CD4-positive, alpha-beta memory T cell (primary cell): ENCODE measurements around the gene CACNA1G. TPM values are rescaled to one million over a fixed set of nuclear protein-coding genes. Genes with fewer than 3 reads are reported as not detected.

Experiments
- CTCF ChIA-PET: fragments of 350-600 bp; sonication (Branson Sonifier 250); formaldehyde crosslinking; loops from one replicate; lab custom pipeline; 2021; ENCODE audit warnings: inconsistent platforms; ENCODE audit not compliant: partially characterized antibody; lab: Charles Lee
- POLR2A ChIA-PET: fragments of 350-600 bp; sonication (Branson Sonifier 250); formaldehyde crosslinking; loops from one replicate; lab custom pipeline; 2021; ENCODE audit not compliant: partially characterized antibody; lab: Charles Lee
- DNase-seq, 5 donors: peaks; one replicate each; pipeline versions ENCODE4 v3.0.0 to v3.0.0-alpha.2; 2020 to 2022; ENCODE audit warnings: mixed read lengths in 1 of 5
- H3K27ac ChIP-seq: one replicate; pipeline ENCODE4 v1.7.0; 2013; ENCODE audit warnings: low read depth, low read length
- H3K27me3 ChIP-seq: 2 replicates; pipeline ENCODE4 v1.7.0; 2013; ENCODE audit warnings: mild to moderate bottlenecking, low read length, moderate library complexity; ENCODE audit not compliant: insufficient read depth
- H3K36me3 ChIP-seq: 2 replicates; pipeline ENCODE4 v1.7.0; 2013; ENCODE audit warnings: mild to moderate bottlenecking, low read length, moderate library complexity; ENCODE audit not compliant: insufficient read depth
- H3K4me1 ChIP-seq: 2 replicates; pipeline ENCODE4 v1.7.0; 2013; ENCODE audit warnings: mild to moderate bottlenecking, low read length, moderate library complexity; ENCODE audit not compliant: insufficient read depth
- H3K4me3 ChIP-seq, 2 donors: one replicate each; pipeline ENCODE4 v1.7.0; 2013; ENCODE audit warnings: low read length in 2 of 2, mild to moderate bottlenecking in 1 of 2
- H3K9me3 ChIP-seq, 2 donors: one replicate each; pipeline ENCODE4 v1.7.0; 2013; ENCODE audit warnings: low read length in 2 of 2, control low read depth in 1 of 2; ENCODE audit not compliant: control insufficient read depth in 1 of 2
- H3K27ac Mint-ChIP-seq, 7 donors: one replicate each; pipeline ENCODE4 v1.8.0; 2020 to 2021; ENCODE audit warnings: mixed read lengths in 7 of 7, mild to moderate bottlenecking in 6 of 7, inconsistent platforms in 3 of 7, moderate library complexity in 3 of 7
- H3K27me3 Mint-ChIP-seq, 2 donors: one replicate each; pipeline ENCODE4 v1.8.0; 2020 to 2021; ENCODE audit warnings: mixed read lengths in 2 of 2
- H3K36me3 Mint-ChIP-seq, 2 donors: one replicate each; pipeline ENCODE4 v1.8.0; 2020 to 2021; ENCODE audit warnings: mixed read lengths in 2 of 2, inconsistent platforms in 1 of 2, mild to moderate bottlenecking in 1 of 2
- H3K4me1 Mint-ChIP-seq, 4 donors: one replicate each; pipeline ENCODE4 v1.8.0; 2020 to 2021; ENCODE audit warnings: mixed read lengths in 4 of 4, mild to moderate bottlenecking in 1 of 4
- H3K4me3 Mint-ChIP-seq, 8 donors: one replicate each; pipeline ENCODE4 v1.8.0; 2020 to 2021; ENCODE audit warnings: mixed read lengths in 8 of 8, mild to moderate bottlenecking in 7 of 8, moderate library complexity in 6 of 8, inconsistent platforms in 3 of 8
- H3K9me3 Mint-ChIP-seq, 8 donors: one replicate each; pipeline ENCODE4 v1.8.0; 2020 to 2021; ENCODE audit warnings: mixed read lengths in 8 of 8, mild to moderate bottlenecking in 5 of 8, inconsistent platforms in 3 of 8, moderate library complexity in 1 of 8
- intact Hi-C: fragments of 100-400 bp; cut with micrococcal nuclease; formaldehyde crosslinking; loops from one replicate; pipeline ENCODE4 v1.15.1; 2023
- polyA plus RNA-seq, 2 donors: library from polyadenylated mRNA; unstranded; fragments of 300-500 nt; fragmentation: Illumina TruSeq; gene quantifications; one replicate each; pipeline ENCODE4 v1.2.3, GENCODE V29; 2021
- total RNA-seq, 2 experiments: library from RNA; stranded (reverse); gene quantifications; one replicate each; pipeline ENCODE4 v1.2.3, GENCODE V29; 2021

CACNA1G gene
- total and polyA plus RNA-seq, 4 experiments from 2014 or later: not detected

DNA sequence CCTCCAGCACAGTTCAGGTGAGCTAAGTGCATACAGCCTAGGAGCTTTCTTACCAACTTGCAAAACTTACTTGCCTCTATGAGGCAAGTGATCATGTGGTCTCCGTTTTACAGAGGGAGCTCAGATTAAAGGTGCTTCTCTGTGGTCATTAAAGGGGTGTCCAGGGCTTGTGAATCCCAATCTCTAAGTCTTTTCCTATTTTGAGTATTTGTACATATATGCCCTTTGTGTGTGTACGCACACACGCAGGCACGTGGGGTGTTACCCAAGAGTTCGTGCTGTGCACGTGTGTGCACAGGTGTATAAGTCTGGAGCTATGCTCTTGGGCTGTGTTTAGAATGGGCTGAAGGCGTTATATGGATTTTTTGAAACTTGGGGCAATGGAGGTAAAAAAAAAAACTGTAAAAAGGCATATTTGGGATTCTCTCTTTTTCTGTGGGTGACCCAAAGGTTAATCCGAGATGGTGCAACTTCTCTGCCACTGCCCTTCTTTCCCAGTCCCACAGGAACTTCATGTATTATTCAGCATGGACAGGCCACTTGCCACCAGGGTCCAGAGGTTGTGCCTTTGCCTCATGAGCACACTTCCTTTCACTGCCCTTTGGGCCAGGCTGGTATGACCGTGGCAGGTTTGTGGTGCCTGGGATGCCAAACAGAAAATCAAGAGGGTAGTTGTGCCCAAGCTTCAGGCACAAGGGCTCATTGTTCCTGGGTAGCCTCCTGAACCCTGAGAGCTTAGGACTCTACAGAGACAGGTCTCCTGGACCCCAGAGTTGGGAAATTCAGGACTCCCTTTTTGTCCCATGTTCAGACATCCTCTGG, 75.7 kb downstream of the CACNA1G start:
- Mint-ChIP-seq H3K4me3 (no peak overlapping the region), H3K27me3 (peaks cover 44 to 47% of the 10 kb centered on the region in 2 donors), H3K27ac (no peak overlapping the region), H3K9me3 (peaks cover 0 to 3% (median 0%) of the 10 kb centered on the region in 8 donors), H3K36me3 (no peaks in the 10 kb centered on the region), H3K4me1 (peaks cover 0 to 22% (median 11%) of the 10 kb centered on the region in 4 donors)
- intact Hi-C loops: no loop called here
- Histone ChIP-seq H3K27me3 (peaks cover 40% of the 10 kb centered on the region), H3K4me1 (peaks cover 4% of the 10 kb centered on the region), H3K9me3 (no peaks in the 10 kb centered on the region), H3K36me3 (no peaks in the 10 kb centered on the region), H3K4me3 (no peak overlapping the region), H3K27ac (no peak overlapping the region)
- ChIA-PET POLR2A (no interaction called here), CTCF (interaction anchor here (0.9 kb wide), 2 partner anchors 9 to 10 kb away, joined by 3 to 4 read pairs; no protein-coding TSS in a partner anchor)
- DNase-seq: no peak

DNA sequence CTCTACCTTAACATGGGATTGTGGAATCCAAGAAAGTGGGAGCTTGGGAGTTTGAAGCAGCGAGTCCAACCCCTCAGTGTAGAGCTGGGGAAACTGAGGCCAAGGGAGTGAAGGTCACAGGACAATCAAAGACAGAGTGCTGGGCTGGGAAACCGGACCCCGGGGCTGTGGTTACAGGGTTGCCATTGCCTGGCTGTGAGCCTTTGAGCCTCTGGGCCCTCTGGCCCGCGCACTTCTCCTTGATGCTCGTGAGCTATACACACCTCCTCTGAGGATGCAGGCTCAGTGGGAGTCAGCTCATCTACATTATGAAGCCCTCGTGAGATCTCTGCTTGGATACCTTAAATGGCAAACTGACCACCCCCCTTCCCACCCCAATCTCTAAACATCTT, 76.3 kb downstream of the CACNA1G start:
- no peak overlapping the region for H3K4me3 Mint-ChIP-seq
- H3K4me3 ChIP-seq: no peak overlapping the region
- peaks cover 4% of the 10 kb centered on the region for H3K4me1 ChIP-seq
- DNase-seq: no peak
- no peaks in the 10 kb centered on the region for H3K36me3 Mint-ChIP-seq
- ChIA-PET POLR2A (no interaction called here), CTCF (interaction anchor here (1.2 kb wide), 2 partner anchors 8 to 10 kb away, joined by 3 to 4 read pairs; no protein-coding TSS in a partner anchor)
- peaks cover 37% of the 10 kb centered on the region for H3K27me3 ChIP-seq
- intact Hi-C loops: no loop called here
- no peak overlapping the region for H3K27ac ChIP-seq
- H3K9me3 Mint-ChIP-seq: peaks cover 0 to 3% (median 0%) of the 10 kb centered on the region in 8 donors
- H3K9me3 ChIP-seq: no peaks in the 10 kb centered on the region
- peaks cover 0 to 22% (median 9%) of the 10 kb centered on the region in 4 donors for H3K4me1 Mint-ChIP-seq
- H3K27me3 Mint-ChIP-seq: peaks cover 41 to 43% of the 10 kb centered on the region in 2 donors
- H3K27ac Mint-ChIP-seq: no peak overlapping the region
- no peaks in the 10 kb centered on the region for H3K36me3 ChIP-seq

DNA sequence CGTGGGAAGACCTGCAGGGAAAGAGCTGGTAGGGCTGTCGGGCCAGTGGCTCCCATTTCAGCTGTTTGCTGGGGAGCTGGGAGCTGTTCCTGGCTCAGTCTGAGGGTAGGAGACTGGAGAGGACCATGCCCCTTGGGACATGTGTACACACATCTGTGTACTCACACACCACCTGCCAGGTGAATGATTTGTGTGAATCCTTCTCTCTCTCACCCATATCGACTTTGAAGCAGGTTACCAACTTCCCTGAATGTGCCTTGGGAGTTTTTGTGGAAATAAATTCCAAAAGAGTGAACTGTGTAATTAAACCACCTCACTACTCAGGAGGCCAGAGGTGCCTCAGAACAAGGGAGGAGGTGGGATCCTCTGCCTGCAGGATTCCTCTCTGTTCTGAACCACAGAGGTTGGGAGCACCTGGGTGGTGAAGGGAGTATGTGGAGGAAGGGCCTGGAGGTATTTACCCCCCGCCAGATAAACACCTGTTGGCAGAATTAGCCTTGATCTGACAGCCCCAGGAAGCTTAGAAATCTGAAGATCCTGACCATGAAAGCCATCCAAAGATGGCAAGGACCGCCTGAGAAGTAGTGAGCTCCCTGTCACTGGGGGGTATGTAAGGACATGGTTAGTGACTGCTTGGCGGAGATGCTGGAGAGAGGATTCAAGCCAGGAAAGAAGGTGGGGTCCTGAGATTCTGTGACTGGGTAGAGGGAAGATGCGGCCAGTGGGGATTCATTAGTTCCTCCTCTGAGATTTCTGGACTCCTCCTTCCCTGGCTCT, 77.5 kb downstream of the CACNA1G start:
- DNase-seq: no peak
- Histone ChIP-seq H3K27ac (no peak overlapping the region), H3K36me3 (no peaks in the 10 kb centered on the region), H3K9me3 (no peaks in the 10 kb centered on the region), H3K4me3 (no peak overlapping the region), H3K27me3 (peaks cover 26% of the 10 kb centered on the region), H3K4me1 (peaks cover 4% of the 10 kb centered on the region)
- H3K36me3 Mint-ChIP-seq: no peaks in the 10 kb centered on the region
- CTCF ChIA-PET: interaction anchor here (1.2 to 3.7 kb wide), 4 partner anchors 7 to 11 kb away, joined by 3 to 18 read pairs (median 5); no protein-coding TSS in a partner anchor
- H3K27ac Mint-ChIP-seq: peak overlapping the region in 1 of 7 donors; percentile 6
- POLR2A ChIA-PET: no interaction called here
- intact Hi-C loops: no loop called here
- H3K27me3 Mint-ChIP-seq: peaks cover 33% of the 10 kb centered on the region in 2 donors
- H3K4me3 Mint-ChIP-seq: no peak overlapping the region
- peaks cover 0 to 3% (median 0%) of the 10 kb centered on the region in 8 donors for H3K9me3 Mint-ChIP-seq
- H3K4me1 Mint-ChIP-seq: peaks cover 0 to 18% (median 6%) of the 10 kb centered on the region in 4 donors

DNA sequence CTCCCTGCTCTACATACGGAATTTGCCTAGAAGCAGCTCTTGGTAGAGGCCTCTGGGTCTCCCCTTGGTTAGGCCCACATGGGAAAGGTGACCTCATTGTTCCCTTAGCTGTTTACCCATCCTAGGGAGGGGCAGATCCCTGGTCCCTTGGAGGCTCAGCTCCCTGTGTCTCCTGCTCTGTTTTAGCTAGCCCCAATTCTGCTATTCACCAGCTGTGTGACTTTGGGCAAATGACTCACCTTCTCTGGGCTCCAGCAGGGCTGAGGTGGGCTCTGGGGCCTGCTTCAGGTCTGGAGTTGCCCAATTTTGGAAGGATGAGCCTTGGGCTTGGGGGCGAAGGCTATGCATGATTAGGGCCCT, 78.1 kb downstream of the CACNA1G start:
- no peaks in the 10 kb centered on the region for H3K36me3 ChIP-seq
- peaks cover 28% of the 10 kb centered on the region in 2 donors for H3K27me3 Mint-ChIP-seq
- H3K27me3 ChIP-seq: peaks cover 22% of the 10 kb centered on the region
- H3K27ac ChIP-seq: no peak overlapping the region
- CTCF ChIA-PET: interaction anchor here (1.2 to 3.7 kb wide), 2 partner anchors 7 to 12 kb away, joined by 6 to 18 read pairs; no protein-coding TSS in a partner anchor
- H3K4me1 Mint-ChIP-seq: peaks cover 0 to 13% (median 5%) of the 10 kb centered on the region in 4 donors
- H3K4me3 Mint-ChIP-seq: no peak overlapping the region
- intact Hi-C loops: no loop called here
- H3K4me1 ChIP-seq: peaks cover 4% of the 10 kb centered on the region
- H3K27ac Mint-ChIP-seq: no peak overlapping the region
- no peak for DNase-seq
- H3K9me3 Mint-ChIP-seq: peaks cover 0 to 2% (median 0%) of the 10 kb centered on the region in 8 donors
- POLR2A ChIA-PET: no interaction called here
- no peaks in the 10 kb centered on the region for H3K9me3 ChIP-seq
- no peaks in the 10 kb centered on the region for H3K36me3 Mint-ChIP-seq
- no peak overlapping the region for H3K4me3 ChIP-seq

DNA sequence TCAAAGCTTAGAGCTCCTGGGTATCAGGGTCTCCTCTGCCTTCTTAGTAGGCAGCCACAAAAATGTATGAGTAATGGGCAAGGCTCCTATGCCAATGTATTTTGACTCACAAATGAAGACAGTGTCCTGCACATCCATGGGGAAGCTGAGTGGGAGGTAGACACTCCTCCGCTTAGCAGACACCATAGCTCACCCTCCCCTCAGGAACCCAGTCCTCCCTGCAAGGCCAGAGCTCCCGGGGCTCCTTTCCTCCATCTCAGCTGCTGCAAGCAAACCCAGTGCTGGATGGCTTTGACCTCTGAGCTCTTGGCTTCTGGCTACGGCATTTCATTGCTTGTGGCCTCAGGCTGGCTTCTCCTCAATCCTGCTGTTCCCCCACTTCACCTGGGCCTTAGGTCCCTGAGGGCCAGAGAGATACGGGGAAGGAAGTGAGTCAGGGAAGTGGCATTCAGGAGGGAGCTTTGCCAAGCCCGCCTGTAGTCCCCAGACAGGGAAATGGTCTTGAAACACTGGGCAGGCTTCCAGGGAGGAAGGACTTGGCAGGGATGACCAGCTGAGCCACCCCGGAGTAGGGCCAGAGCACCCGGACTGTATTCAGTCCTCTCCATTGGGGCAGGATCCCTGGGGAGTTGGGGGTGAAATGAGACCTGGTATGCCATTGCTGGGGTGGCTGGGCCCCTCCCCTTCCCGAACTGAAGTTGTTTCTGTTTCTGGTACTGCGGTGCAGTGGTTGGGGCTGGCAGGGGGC, 78.6 kb downstream of the CACNA1G start:
- ChIA-PET CTCF (interaction anchor here (1.2 to 3.7 kb wide), 2 partner anchors 8 to 12 kb away, joined by 6 to 18 read pairs; no protein-coding TSS in a partner anchor), POLR2A (no interaction called here)
- intact Hi-C loops: no loop called here
- H3K9me3 Mint-ChIP-seq: peaks cover 0 to 1% (median 0%) of the 10 kb centered on the region in 8 donors
- H3K36me3 ChIP-seq: no peaks in the 10 kb centered on the region
- no peak overlapping the region for H3K27ac Mint-ChIP-seq
- no peak for DNase-seq
- H3K9me3 ChIP-seq: no peaks in the 10 kb centered on the region
- H3K36me3 Mint-ChIP-seq: no peaks in the 10 kb centered on the region
- peaks cover 24 to 25% of the 10 kb centered on the region in 2 donors for H3K27me3 Mint-ChIP-seq
- H3K4me1 Mint-ChIP-seq: peaks cover 0 to 7% (median 2%) of the 10 kb centered on the region in 4 donors
- H3K4me3 ChIP-seq: no peak overlapping the region
- H3K4me3 Mint-ChIP-seq: no peak overlapping the region
- peaks cover 16% of the 10 kb centered on the region for H3K27me3 ChIP-seq
- H3K4me1 ChIP-seq: peaks cover 4% of the 10 kb centered on the region
- H3K27ac ChIP-seq: no peak overlapping the region

DNA sequence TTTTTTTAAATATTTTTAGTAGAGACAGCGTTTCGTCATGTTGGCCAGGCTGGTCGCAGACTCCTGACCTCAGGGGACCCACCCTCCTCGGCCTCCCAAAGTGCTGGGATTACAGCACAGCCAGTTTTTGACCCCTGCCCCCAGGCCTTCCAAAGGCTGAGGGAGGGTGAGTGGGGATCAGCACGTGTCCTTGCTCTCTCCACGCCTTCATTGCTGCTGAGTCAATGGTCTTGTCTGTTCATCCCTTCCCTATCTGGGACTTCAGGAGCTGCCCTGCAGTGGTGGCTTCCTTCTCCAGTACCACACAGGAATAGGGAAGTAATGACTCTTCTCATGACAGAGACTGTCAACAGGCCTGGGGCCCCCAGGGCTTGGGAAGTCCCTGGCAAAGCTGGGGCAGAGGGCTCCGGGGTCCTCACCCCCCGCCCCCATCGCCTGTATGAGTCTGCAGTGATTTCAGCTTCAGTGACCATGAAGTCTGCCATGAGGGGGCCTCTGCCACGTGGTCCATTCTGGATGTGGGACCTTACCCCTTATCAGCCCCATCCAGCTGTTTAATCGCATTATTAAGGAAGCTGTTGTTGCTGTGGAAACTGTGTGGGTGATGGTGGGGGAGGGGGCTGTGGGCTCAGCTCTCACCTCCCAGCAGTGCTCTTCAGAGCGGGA, 80.3 kb downstream of the CACNA1G start:
- H3K9me3 ChIP-seq: no peaks in the 10 kb centered on the region
- Mint-ChIP-seq H3K27ac (no peak overlapping the region), H3K4me1 (peaks cover 0 to 5% (median 0%) of the 10 kb centered on the region in 4 donors), H3K9me3 (peaks cover 0 to 1% (median 0%) of the 10 kb centered on the region in 8 donors), H3K4me3 (no peak overlapping the region), H3K36me3 (no peaks in the 10 kb centered on the region), H3K27me3 (peaks cover 22% of the 10 kb centered on the region in 2 donors)
- POLR2A ChIA-PET: no interaction called here
- no peaks in the 10 kb centered on the region for H3K4me1 ChIP-seq
- no peaks in the 10 kb centered on the region for H3K36me3 ChIP-seq
- intact Hi-C loops: no loop called here
- H3K27ac ChIP-seq: no peak overlapping the region
- peaks cover 8% of the 10 kb centered on the region for H3K27me3 ChIP-seq
- DNase-seq: no peak
- CTCF ChIA-PET: interaction anchor here (0.5 to 3.7 kb wide), 4 partner anchors 10 to 81 kb away, joined by 3 to 18 read pairs (median 3); no protein-coding TSS in a partner anchor
- no peak overlapping the region for H3K4me3 ChIP-seq
